Measurements from ENCODE around the gene TRMT5. TPM values are rescaled to one million over a fixed set of nuclear protein-coding genes. Genes with fewer than 3 reads are reported as not detected.
A peak's percentile ranks its signal among the peaks of the same experiment; 100 is the strongest.

The TRMT5 gene, protein sequence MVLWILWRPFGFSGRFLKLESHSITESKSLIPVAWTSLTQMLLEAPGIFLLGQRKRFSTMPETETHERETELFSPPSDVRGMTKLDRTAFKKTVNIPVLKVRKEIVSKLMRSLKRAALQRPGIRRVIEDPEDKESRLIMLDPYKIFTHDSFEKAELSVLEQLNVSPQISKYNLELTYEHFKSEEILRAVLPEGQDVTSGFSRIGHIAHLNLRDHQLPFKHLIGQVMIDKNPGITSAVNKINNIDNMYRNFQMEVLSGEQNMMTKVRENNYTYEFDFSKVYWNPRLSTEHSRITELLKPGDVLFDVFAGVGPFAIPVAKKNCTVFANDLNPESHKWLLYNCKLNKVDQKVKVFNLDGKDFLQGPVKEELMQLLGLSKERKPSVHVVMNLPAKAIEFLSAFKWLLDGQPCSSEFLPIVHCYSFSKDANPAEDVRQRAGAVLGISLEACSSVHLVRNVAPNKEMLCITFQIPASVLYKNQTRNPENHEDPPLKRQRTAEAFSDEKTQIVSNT
- total RNA-seq (1 to 10 TPM; 2.0 to 9.9 (median 4.2) TPM), polyA plus RNA-seq (1 to 10 TPM; 3.4 to 7.2 (median 4.2) TPM)
- long read RNA-seq, donor 1, full-length matches to known transcripts, result 2 of 2 reads
- long read RNA-seq, donor 1, partial matches to known transcripts, result 0 of 2 reads
- long read RNA-seq, donor 1, other reads (novel, unspliced or antisense), result 0 of 2 reads
- long read RNA-seq, donor 2, result 0 reads
- long read RNA-seq, donor 3, full-length matches to known transcripts, result 1 of 1 reads
- long read RNA-seq, donor 3, partial matches to known transcripts, result 0 of 1 reads
- long read RNA-seq, donor 3, other reads (novel, unspliced or antisense), result 0 of 1 reads
- long read RNA-seq, donor 4, full-length matches to known transcripts, result 1 of 1 reads
- long read RNA-seq, donor 4, partial matches to known transcripts, result 0 of 1 reads
- long read RNA-seq, donor 4, other reads (novel, unspliced or antisense), result 0 of 1 reads
- long read RNA-seq, donor 5, full-length matches to known transcripts, result 4 of 4 reads
- long read RNA-seq, donor 5, partial matches to known transcripts, result 0 of 4 reads
- long read RNA-seq, donor 5, other reads (novel, unspliced or antisense), result 0 of 4 reads
- long read RNA-seq, donor 6, full-length matches to known transcripts, result 4 of 15 reads
- long read RNA-seq, donor 6, partial matches to known transcripts, result 11 of 15 reads
- long read RNA-seq, donor 6, other reads (novel, unspliced or antisense), result 0 of 15 reads
- long read RNA-seq, donor 7, full-length matches to known transcripts, result 4 of 4 reads
- long read RNA-seq, donor 7, partial matches to known transcripts, result 0 of 4 reads
- long read RNA-seq, donor 7, other reads (novel, unspliced or antisense), result 0 of 4 reads
- long read RNA-seq, donor 8, full-length matches to known transcripts, result 3 of 10 reads
- long read RNA-seq, donor 8, partial matches to known transcripts, result 7 of 10 reads
- long read RNA-seq, donor 8, other reads (novel, unspliced or antisense), result 0 of 10 reads
- long read RNA-seq, donor 9, full-length matches to known transcripts, result 2 of 2 reads
- long read RNA-seq, donor 9, partial matches to known transcripts, result 0 of 2 reads
- long read RNA-seq, donor 9, other reads (novel, unspliced or antisense), result 0 of 2 reads
- long read RNA-seq, donor 10, full-length matches to known transcripts, result 1 of 1 reads
- long read RNA-seq, donor 10, partial matches to known transcripts, result 0 of 1 reads
- long read RNA-seq, donor 10, other reads (novel, unspliced or antisense), result 0 of 1 reads

DNA sequence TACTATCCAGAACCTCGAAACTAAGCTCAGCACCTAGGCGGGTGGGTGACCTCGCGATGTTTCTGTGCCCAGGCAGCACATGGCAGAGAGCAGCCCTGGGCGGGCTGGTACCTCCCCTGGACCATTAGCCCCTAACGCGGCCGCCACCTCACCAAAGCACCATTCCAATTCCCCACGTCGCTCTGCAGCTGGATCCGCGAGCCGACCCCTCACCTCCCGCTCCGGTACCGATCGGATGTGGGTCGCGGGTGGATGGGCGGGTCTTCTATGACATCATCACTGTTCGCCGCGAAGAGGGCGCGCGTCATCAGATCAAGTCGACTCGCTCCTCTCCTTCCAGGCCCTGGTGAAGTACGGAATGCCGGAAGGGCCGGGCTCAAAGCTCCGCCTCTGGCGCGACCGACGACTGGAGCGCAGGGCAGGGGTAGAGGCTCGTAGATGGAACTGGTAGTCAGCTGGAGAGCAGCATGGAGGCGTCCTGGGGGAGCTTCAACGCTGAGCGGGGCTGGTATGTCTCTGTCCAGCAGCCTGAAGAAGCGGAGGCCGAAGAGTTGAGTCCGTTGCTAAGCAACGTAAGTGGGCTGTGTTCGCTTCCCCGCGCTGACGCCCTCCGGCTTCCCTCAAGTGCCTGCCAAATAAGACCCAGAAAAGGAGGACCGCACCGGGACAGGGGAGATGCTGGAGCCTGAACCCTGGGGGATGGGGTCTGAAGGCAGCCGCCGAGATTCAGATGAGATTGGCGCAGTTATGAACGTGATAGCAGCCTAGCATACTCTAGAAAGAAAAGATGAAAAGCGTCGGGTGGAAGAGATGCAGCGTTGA lies at the start of gene TRMT5, which contains the start of gene SLC38A6:
TSS of gene TRMT5 (minus strand) at position 269 of the 822 bp plus-strand sequence. CDS start at position 163, 106 bp downstream.
TSS of gene SLC38A6 (plus strand) at position 435 of the 822 bp plus-strand sequence. CDS start at position 468, 33 bp downstream.
- H3K27me3 ChIP-seq, result no peaks in the 10 kb centered on the region
- peaks cover 0 to 26% (median 13%) of the 10 kb centered on the region in 4 donors for H3K36me3 ChIP-seq
- intact Hi-C loops (cut with DNase I; ENCODE audit: low total_unique reads), result loop anchor here (10.0 kb wide), 1 partner anchor 256 kb away; the partner anchor contains the start of gene SIX4
- peak within 1 kb of the TSS; percentile 72 to 97 (median 88) for H3K4me3 ChIP-seq
- peak within 1 kb of the TSS; percentile 79 to 93 (median 85) for H3K27ac ChIP-seq
- H3K4me1 ChIP-seq, result peaks cover 0 to 51% (median 35%) of the 10 kb centered on the region in 4 donors
- DNase-seq, result peak; percentile 94 to 98
- TF ChIP-seq, protein P1, sequence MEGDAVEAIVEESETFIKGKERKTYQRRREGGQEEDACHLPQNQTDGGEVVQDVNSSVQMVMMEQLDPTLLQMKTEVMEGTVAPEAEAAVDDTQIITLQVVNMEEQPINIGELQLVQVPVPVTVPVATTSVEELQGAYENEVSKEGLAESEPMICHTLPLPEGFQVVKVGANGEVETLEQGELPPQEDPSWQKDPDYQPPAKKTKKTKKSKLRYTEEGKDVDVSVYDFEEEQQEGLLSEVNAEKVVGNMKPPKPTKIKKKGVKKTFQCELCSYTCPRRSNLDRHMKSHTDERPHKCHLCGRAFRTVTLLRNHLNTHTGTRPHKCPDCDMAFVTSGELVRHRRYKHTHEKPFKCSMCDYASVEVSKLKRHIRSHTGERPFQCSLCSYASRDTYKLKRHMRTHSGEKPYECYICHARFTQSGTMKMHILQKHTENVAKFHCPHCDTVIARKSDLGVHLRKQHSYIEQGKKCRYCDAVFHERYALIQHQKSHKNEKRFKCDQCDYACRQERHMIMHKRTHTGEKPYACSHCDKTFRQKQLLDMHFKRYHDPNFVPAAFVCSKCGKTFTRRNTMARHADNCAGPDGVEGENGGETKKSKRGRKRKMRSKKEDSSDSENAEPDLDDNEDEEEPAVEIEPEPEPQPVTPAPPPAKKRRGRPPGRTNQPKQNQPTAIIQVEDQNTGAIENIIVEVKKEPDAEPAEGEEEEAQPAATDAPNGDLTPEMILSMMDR (IDR thresholded peaks at IDR 0.05), result peak in 1 of 7 experiments; percentile 9
- TF ChIP-seq POLR2AphosphoS5 (IDR thresholded peaks at IDR 0.05) (peak; percentile 82 to 97 (median 92)), POLR2A (IDR thresholded peaks at IDR 0.05) (no peak), EP300 (IDR thresholded peaks at IDR 0.05) (no peak)
- WGBS, 5 donors, result 0 to 1% (median 1%) methylated on average over 46 to 59 of the region's 59 CpGs
- no peaks in the 10 kb centered on the region for H3K9me3 ChIP-seq

DNA sequence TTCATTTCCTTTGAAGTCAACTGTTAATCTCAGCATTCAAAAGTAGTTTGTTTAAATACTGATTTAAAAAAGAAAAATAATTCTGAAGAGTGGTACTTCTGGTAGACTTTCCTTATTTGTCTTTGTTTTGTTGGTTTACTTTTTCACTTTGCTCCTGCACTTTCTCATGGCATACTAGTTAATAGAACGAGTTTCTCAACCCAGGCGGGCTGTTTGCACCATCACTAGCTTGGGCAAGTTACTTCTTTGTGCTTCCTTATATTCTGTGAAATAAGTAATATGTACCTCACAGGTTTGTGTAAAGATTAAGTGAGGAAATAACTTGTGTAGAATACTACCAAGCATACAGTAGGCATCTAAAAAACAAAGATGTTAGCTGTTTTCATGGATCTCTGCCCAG lies 45.6 kb upstream of the TRMT5 start:
- TF ChIP-seq, protein P1 (IDR thresholded peaks at IDR 0.05), result no peak
- no peak for TF ChIP-seq POLR2AphosphoS5 (IDR thresholded peaks at IDR 0.05)
- TF ChIP-seq POLR2A (IDR thresholded peaks at IDR 0.05), result no peak
- TF ChIP-seq EP300 (IDR thresholded peaks at IDR 0.05), result no peak
- H3K4me3 ChIP-seq, result no peak overlapping the region
- no peak for DNase-seq
- H3K27ac ChIP-seq, result no peak overlapping the region
- H3K27me3 ChIP-seq, result no peaks in the 10 kb centered on the region
- H3K9me3 ChIP-seq, result no peaks in the 10 kb centered on the region
- H3K4me1 ChIP-seq, result no peaks in the 10 kb centered on the region
- intact Hi-C loops (cut with DNase I; ENCODE audit: low total_unique reads), result loop anchor here (10.0 kb wide), 1 partner anchor 402 kb away; no protein-coding TSS in a partner anchor
- H3K36me3 ChIP-seq, result no peaks in the 10 kb centered on the region
- WGBS, 5 donors, result 66 to 89% (median 70%) methylated on average over 2 of the region's 2 CpGs
